HG02970 (cell line): ENCODE results near the gene KRTAP10-6.
"Not testable (repeated sequence)": the region's sequence is repeated elsewhere in the genome, so short reads cannot be mapped to it uniquely, and the experiment has no call there.

Experiments used
- ATAC-seq: cut with Tn5 transposase; IDR thresholded peaks from one replicate; pipeline ENCODE4 v1.9.1; 2021; ENCODE audit warnings: mild to moderate bottlenecking, moderate library complexity, moderate number of reproducible peaks; ENCODE audit not compliant: unreplicated experiment, low FRiP score

KRTAP10-6 gene

DNA sequence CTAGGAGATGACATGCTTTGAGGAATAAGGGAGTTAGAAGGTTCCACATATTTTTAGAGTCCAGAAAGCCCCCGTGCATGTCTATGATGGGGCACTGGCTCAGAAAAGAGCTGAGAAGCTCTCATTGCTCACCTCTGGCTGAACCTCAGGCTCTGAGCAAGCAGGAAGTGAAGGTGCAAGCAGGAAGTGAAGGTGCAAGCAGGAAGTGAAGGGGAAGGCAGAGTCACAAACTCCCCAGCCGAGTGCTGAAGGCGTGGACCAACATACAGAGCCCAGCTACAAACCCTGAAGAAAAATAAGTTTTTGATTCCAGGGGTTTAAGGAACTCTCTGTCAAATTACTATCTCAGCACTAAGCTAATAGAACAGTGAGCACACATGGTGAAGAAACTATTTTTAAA is 26.6 kb upstream of the KRTAP10-6 start:
- no peak for ATAC-seq

DNA sequence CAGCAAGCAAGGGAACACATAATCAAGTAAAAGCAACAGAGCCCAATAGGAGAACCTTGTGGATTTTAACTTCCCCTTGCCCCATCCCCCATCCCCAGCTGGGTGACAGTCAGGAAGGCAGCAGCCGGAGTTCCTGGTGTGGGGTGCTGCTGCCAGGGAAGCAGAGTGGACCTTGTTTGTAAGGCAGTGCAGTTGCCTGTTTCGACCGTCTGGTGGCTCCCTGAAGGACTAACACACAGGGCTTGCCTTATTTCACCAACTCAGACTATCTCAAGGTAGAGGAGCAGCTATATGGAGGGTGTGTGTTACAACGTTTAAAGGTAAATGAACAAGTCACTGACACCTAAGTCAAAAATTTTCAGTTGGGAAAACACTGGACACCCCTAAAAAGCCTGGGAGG is 26.2 kb upstream of the KRTAP10-6 start:
- no peak for ATAC-seq

DNA sequence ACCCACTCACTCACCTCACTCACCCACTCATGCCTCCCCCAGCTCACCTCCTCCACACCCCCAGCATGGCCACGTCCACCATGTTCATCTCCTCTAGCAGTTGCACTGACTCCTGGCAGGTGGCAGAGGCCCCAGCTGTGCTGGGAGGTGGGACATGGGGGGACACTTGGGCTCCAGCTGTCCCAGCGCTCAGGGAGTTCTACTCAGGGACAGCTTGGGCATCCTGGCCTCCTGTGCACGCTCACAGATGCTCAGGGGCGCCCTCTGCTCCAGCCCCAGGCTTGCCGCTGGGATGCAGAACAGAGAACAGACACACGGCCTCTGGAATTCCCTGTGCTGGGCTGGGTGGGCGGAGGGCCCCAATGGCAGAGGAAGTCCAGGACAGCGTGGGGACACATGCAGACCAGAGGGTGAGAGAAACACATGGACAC is 24.8 kb upstream of the KRTAP10-6 start:
- ATAC-seq: no peak

DNA sequence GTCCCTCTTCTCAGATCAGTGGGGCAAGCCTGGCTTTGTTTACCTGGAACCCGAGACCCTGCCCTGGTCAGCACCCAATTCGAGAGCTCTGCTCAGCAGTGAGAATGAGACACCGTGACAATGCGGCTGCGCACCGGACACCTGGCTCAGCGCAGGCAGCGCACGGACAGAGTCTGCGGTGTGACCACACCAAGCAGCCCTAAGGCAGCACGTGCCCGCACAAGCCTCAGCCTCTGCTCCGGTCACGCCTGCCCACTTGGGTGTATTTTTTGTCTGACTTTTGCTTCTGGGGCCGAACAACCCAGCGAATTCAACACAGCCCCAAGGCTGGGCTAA is 24.3 kb upstream of the KRTAP10-6 start:
- no peak for ATAC-seq

DNA sequence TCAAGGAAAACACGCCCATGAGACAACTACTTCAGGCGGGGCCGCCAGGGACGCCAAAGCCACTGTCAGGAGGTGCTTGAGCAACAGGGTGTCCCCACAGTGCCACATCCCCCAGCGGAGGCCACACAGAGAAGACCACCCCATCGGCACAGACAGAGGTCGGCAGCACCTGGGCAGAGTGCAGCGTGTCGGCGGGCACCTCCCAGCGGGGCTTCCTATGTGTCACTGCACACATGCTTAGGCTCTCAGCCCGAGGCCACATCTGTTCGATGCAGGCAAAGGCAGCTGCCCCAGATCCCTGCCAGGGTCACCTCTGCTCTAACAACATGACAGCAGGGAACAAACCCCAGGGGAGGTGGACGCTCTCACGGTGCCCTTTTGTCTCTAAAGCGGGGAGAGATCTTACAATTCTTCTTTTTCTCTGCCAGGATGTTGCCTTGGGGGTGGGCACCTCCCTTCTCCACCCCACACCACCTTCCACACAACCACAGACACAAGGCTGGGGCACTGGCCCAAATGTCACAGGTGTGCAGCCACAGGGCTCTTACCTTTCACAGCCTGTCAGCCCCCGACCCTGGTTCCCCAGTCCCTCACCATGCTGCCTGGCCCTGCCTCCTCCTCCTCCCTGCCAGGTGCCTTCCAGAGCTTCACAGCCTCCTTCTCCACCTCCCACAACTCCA is 23.7 kb upstream of the KRTAP10-6 start:
- ATAC-seq: no peak

DNA sequence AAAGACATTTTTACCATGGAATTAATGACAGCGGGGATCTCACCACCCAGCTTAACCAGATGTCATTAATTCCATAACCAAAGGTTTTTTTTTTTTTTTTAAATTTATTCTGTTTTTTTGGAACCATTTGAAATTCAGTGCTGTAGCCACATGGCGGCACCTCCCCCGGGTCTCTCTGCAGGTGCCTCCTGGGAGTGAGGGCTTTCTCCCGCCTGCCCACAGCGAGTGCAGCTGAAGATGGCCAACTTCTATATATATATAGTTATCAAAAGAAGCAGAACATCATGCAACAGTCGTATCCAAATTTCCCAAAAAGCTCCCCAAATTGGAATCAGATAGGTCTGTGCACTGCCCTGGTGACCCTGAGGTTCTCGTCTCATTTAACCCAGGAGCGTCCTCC is 23.2 kb upstream of the KRTAP10-6 start:
- no peak for ATAC-seq

DNA sequence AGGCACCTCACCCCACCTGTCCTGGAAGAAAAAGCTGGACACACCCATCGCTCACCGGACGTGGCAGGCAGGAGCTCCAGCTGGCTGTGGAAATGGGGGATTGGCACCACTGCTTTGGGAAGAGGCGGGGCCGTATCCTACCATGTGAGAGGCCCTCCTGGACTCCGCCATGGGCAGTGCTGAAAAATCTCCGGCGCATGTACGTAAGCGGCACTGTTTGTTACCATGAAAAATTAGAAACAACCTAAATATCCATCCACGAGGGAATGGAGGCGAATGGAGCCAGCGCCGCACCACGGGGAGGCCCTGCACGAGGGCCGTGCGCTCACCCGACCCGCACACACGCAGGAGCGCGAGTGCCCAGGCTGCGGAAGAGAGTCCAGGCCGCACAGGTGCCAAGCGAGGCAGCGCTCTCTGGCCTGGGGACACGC is 22.7 kb upstream of the KRTAP10-6 start:
- ATAC-seq: no peak

DNA sequence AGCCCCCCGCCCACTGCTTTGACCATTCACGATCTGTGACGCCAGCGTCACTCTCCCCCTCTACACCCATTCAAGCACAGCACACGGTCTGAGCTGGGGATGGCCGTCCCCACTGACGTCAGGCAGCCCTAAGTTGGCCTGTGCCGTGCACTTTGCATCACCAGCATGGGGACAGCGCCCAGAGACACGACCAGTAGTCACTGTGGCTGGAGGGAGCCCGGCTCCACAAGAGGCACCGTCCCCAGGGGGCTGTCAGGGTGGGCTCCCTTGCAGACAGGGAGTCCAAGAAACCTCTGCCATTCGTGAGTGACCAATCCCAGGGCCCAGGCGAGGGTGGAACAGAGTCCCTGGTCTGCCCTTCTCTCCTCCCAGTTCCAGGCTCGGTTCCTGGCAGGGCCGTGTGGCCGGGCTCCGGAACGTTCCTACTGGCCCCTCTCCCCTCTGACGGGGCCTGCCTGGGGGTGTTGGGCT is 21.9 kb upstream of the KRTAP10-6 start:
- ATAC-seq: no peak

DNA sequence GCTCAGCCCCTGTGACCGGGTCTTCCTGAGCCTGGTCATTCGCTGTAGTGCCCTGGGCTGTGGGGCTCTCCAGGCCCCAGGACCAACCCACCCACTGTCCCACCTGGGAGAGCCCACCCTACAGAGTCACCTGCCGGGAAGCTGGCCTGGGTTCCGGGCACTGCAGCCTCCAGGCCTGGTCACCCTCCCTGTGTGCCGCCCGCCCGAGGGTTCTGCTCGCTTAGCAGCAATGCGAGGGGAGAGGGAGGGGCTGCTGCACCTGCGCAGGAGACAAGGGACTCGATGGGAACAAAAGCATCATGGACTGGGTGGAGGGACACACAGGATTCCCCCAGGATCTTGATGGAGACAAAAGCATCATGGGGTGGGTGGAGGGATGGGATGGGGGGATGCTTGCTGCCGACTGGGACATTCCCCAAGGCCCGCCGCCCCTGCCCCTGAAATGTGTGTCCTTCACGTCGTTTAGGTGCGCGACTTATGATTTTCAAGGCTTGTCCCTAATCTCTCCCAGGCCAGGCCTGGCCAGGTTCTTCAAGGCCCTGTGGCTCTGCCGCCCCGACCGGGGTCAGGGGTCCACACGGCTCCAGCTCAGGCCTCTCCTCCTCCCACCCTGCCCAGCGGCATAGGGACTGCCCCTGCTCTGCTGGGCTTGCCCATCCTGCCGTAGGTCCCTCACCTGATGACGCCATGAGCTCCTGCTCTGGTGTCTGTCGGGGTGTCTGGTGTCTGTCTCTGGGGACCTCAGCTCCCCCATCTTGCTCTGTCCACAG is 21.3 kb upstream of the KRTAP10-6 start:
- ATAC-seq: no peak

DNA sequence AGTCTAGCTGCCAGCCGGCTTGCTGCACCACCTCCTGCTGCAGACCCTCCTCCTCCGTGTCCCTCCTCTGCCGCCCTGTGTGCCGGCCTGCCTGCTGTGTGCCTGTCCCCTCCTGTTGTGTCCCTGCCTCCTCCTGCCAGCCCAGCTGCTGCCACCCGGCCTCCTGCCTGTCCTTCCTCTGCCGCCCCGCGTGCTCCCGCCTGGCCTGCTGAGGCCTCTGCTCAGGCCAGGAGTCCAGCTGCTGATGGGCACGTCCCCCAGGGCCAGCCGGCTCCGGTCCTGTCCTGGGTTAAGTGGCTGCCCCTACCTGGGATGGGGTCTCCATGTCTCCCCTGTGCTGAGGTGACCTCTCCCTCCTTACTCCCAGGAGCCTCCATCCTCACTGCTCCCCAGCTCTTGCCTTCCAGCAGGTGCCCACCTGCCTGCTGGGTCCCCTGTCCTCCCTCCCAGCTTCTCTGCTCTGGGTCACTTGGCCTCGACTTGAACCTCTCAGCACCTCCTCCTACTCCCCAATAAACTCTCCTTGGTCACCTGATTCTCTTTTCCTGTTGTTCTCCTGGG is 20.4 kb upstream of the KRTAP10-6 start:
- no peak for ATAC-seq

DNA sequence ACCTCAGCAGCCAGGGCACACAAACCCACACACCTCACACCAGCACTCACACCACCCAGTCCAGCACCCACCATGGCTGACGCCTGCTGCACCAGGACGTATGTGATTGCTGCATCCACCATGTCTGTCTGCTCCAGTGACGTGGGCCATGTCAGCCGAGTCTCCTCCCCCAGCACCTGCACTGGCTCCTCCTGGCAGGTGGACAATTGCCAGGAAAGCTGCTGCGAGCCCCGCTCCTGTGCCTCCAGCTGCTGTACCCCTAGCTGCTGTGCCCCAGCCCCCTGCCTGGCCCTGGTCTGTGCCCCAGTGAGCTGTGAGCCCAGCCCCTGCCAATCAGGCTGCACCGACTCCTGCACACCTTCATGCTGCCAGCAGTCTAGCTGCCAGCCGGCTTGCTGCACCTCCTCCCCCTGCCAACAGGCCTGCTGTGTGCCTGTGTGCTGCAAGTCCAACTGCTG is 19.8 kb upstream of the KRTAP10-6 start, which contains the start of gene KRTAP10-8:
KRTAP10-8 (plus strand) TSS at position 51 of the 458 bp plus-strand sequence; CDS start at position 73, 22 bp downstream.
- ATAC-seq: no peak

DNA sequence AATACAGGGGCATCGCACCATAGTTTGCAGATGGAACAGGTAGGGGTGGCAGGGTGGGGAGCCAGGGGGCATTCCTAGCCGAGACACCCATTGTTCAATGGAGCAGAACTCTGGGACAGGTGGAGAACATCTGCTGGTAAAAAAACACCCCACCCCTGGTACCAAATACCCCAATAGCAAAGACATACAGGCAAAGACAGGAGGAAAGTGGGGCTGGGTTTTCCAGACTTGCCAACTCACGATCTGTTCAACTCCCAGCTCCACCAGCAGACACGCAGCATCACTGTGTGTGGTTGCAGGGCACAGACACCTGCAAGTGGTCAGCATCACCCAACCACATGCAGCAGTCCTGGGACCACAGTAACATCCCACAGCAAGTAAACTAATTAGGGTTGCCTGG is 19.2 kb upstream of the KRTAP10-6 start:
- no peak for ATAC-seq

DNA sequence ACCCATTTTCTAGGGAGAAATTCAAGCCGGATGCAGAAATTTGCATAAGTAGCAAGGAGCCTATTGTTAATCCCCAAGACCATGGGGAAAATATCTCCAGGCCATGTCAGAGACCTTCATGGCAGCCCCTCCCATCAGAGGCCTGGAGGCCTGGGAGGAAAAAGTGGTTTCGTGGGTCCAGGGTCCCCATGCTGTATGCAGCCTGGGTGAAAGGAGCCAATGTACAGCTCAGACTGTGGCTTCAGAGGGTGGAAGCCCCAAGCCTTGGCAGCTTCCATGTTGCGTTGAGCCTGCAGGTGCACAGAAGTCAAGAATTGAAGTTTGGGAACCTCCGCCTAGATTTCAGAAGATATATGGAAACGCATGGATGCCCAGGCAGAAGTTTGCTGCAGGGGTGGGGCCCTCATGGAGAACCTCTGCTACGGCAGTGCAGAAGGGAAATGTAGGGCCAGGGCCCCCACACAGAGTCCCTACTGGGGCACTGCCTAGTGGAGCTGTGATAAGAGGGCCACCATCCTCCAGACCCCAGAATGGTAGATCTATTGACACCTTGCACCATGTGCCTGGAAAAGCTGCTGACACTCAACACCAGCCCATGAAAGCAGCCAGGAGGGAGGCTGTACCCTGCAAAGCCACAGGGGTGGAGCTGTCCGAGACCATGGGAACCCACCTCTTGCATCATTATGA is 18.0 kb upstream of the KRTAP10-6 start:
- ATAC-seq: not testable (repeated sequence)

DNA sequence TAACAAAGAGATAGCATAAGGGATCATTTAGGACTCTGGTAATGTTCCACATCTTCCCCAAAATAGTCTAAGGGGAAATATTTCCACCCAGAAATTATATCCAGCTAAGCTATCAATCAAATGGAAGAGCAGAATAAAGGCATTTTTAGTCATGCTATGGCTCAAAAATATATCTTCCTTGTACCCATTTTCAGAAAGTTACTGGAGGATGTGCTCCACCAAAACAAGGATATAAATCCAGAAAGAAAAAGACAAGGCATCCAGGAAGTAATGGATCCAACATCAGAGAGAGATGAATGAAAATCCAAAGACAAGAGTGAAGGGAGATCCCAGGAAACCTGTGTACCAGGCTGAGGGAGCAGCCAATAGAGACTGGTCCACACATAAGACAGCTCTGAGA is 16.9 kb upstream of the KRTAP10-6 start:
- ATAC-seq: no peak

DNA sequence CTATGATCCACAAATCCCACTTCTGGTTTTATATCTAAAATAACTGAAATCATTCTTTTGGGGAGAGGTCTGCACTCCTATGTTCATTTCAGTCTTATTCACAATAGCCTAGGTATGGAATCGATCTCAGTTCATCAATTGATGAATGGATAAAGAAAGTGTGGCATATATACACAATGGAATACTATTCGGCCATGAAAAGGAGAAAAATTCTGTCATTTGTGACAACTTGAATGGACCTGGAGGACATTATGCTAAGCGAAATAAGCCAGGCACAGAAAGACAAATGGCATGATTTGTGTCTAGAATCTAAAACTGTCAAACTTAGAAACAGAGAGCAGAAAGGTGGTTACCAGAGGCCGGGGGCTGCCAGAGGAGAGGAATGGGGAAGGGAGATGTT is 14.2 kb upstream of the KRTAP10-6 start:
- ATAC-seq: no peak

DNA sequence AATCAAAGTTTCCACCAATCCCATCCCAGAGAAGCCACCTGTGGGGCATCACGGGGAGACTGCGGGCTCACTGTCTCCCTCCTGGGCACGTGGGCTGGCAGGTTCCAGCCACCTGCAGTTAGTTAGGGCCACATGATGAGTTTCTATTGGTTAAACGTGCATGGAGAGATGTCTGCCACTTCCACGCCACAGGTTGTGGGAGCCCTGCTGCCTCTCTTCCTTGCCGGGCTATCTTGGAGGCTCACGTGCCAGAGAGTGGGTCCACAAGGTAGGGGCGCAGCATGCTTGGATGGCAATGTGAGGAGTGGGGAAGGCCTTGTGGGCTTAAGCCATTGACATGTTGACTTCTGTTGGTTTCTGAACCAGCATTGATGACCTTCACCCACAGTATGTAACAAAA is 11.6 kb upstream of the KRTAP10-6 start:
- no peak for ATAC-seq

DNA sequence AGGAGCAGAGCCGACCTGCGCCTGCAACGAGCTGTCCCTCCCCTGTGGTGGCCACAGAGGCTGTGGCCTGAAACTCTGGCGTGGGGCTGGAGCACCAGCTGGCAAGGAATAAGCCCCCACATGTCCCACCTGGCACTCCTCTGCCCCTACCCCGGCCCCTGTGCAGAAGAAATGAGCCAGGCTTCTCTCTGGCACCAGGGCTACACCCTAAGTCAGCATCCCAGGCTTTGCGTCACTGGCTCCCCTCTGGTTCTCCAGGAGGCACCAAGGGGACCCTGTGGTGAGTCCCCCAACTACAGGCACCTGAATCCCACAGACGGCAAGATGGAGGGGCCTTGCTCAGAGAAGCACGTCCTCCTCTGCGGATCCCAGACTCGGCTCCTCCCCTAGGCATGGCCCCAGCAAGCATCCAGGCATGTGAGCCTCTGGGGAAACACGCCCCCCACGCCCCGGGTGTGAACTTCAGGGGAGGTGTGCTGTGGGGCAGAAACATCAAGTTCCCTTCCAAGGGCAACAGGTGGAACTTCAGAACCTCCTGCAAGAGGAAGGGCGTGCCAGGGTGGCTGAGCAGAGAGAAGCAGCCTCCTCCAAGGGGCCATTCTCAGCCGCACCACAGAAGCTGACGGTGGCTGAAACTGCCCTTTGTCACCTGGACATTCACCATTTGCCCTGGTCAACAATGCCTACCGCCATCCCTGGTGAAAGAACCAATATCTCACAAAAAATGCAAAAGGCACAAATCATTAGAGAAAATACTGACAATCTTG is 11.0 kb upstream of the KRTAP10-6 start:
- ATAC-seq: no peak

DNA sequence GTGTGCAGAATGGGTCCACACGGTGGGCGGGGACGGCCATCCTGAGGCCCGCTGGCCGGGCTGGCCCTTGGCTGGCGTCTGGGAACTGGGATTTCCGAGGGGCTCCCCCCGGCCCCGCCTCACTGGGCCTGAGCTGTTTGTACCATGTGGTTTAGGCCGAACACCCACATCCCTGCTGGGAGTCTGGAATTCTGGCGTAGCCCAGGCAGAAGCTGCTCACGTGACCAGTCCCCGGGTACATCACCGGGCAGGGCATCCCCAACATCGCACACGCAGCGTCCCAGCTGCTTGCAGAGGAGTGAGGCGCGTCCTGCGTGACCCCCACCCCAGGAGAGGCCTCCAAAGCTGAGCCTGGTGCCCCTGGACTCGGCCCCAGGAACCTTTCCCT is 10.2 kb upstream of the KRTAP10-6 start:
- no peak for ATAC-seq

DNA sequence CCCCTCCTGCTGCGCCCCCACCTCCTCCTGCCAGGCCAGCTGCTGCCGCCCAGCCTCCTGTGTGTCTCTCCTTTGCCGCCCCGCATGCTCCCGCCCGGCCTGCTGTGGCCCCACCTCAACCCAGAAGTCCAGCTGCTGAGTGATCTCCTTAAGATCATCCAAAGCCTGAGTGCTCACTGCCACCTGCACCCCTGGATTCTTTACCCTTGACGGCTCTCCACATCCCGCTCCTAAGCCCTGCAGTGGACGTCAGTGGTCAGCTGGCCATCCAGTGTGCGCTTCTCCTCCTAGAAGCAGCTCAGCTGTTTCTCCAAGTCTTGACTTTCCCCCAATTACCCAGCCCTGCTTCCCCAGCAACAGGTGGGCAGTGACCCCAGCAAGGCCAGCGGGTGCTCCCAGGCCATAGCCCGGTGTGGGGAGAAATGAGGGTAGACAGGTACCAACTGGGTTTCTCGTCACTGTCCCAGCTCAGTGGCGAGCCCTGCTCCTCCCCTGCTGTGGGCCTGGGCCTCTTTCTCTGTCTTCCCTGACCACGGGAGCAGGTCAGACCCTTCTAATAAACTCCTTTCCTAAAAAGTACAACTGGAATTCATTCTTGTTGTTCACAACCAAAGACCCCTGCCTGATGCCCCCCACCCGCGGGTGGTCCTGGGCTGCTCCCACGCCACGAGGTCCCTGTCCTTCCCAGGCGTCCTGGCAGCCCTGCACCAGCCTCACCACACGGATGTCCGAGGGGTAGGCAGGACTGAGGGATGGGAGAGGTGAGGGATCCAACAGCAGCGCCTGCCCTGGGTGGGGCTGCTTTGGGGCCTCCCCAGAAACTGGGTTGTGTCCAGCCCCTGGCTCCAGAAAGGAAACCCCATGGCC is 9.5 kb upstream of the KRTAP10-6 start:
- ATAC-seq: no peak
